Thyroid gland (tissue), 4 donors: Measurements from ENCODE around the gene MMAB. TPM values are rescaled to one million over a fixed set of nuclear protein-coding genes. Genes with fewer than 3 reads are reported as not detected.
"Not testable (repeated sequence)": the region's sequence is repeated elsewhere in the genome, so short reads cannot be mapped to it uniquely, and the experiment has no call there.

Experiments used
- DNase-seq, 2 donors: peaks; one replicate each; pipeline ENCODE4 v3.0.0-alpha.2; 2019
- H3K27ac ChIP-seq, 3 donors: fragments of 200-600 bp; sonication (generic); 1 replicate in 2 of 3; 2 replicates in 1 of 3; pipeline ENCODE4 v1.5.1; 2016 to 2019; ENCODE audit warnings: mild to moderate bottlenecking in 1 of 3, moderate library complexity in 1 of 3
- H3K27me3 ChIP-seq: fragments of 200-600 bp; sonication (generic); one replicate; pipeline ENCODE4 v1.5.1; 2019
- H3K36me3 ChIP-seq, 2 donors: fragments of 200-600 bp; sonication (generic); one replicate each; pipeline ENCODE4 v1.5.1; 2016 to 2019
- H3K4me1 ChIP-seq, 2 donors: fragments of 200-600 bp; sonication (generic); one replicate each; pipeline ENCODE4 v1.5.1; 2017 to 2019
- H3K4me3 ChIP-seq, 3 donors: fragments of 200-600 bp; sonication (generic); replicated peaks in 1 of 3; 1 replicate in 2 of 3; 2 replicates in 1 of 3; pipeline ENCODE4 v1.5.1; 2016; ENCODE audit warnings: mild to moderate bottlenecking in 1 of 3
- H3K9me3 ChIP-seq: fragments of 200-600 bp; sonication (generic); one replicate; pipeline ENCODE4 v1.5.1; 2017
- CTCF ChIP-seq, 6 experiments: fragments of 200-600 bp in 3 of 6; fragments of 450-650 bp in 3 of 6; sonication (generic) in 3 of 6; IDR thresholded peaks; one replicate each; pipeline ENCODE4 v1.5.1; 2016 to 2019; ENCODE audit warnings: antibody characterized with exemption in 6 of 6, mild to moderate bottlenecking in 2 of 6, inconsistent platforms in 1 of 6, moderate library complexity in 1 of 6
- POLR2A ChIP-seq, 2 donors: fragments of 450-650 bp; IDR thresholded peaks; one replicate each; pipeline ENCODE4 v1.6.1; 2017; ENCODE audit warnings: antibody characterized with exemption in 2 of 2, mild to moderate bottlenecking in 2 of 2, moderate library complexity in 1 of 2
- WGBS, 2 donors: methylation state at CpG; one replicate each; pipeline ENCODE4 v1.1.5; 2017; 5-methylcytosine and 5-hydroxymethylcytosine counted together
- intact Hi-C: fragments of 100-400 bp; cut with DNase I; formaldehyde crosslinking; loops from one replicate; pipeline ENCODE4 v1.15.1; 2023
- total RNA-seq, 4 donors: library from RNA; depleted of rRNA; stranded (reverse); fragments of >200 nt; gene quantifications; one replicate each; pipeline ENCODE4 v1.2.3, GENCODE V29; 2016

Gene MMAB
- total RNA-seq, 4 donors from 2014 or later, result 40.3 to 82.2 (median 69.7) TPM

- no peaks in the 10 kb centered on the region for H3K9me3 ChIP-seq
- no peaks in the 10 kb centered on the region for H3K4me1 ChIP-seq
- no peaks in the 10 kb centered on the region for H3K27me3 ChIP-seq
- intact Hi-C loops, result no loop called here
- TF ChIP-seq CTCF (IDR thresholded peaks at IDR 0.05) (no peak), POLR2A (IDR thresholded peaks at IDR 0.05) (no peak)
- no peak overlapping the region for H3K27ac ChIP-seq
- WGBS, 2 donors, result 89 to 90% methylated on average over 3 of the region's 3 CpGs
- no peak for DNase-seq
- no peak overlapping the region for H3K4me3 ChIP-seq
- no peaks in the 10 kb centered on the region for H3K36me3 ChIP-seq
Measured at GRCh38 chr12:109604132-109604585, 30.9 kb upstream of the MMAB start.

- H3K4me1 ChIP-seq, DNase-seq, intact Hi-C loops, H3K36me3 ChIP-seq, H3K9me3 ChIP-seq, H3K4me3 ChIP-seq, H3K27me3 ChIP-seq, H3K27ac ChIP-seq: not testable (repeated sequence)
- 91 to 96% methylated on average over 5 of the region's 5 CpGs for WGBS, 2 donors
Measured at GRCh38 chr12:109602132-109602531, 28.8 kb upstream of the MMAB start.

GRCh38 chr12:109601557-109601956 is 28.3 kb upstream of the MMAB start:
- 85 to 87% methylated on average over 8 of the region's 8 CpGs for WGBS, 2 donors
- intact Hi-C loops, result no loop called here
- H3K4me1 ChIP-seq, result peaks cover 3 to 9% of the 10 kb centered on the region in 2 donors
- no peak overlapping the region for H3K4me3 ChIP-seq
- DNase-seq, result no peak
- H3K36me3 ChIP-seq, result no peaks in the 10 kb centered on the region
- H3K9me3 ChIP-seq, result no peaks in the 10 kb centered on the region
- H3K27ac ChIP-seq, result no peak overlapping the region
- H3K27me3 ChIP-seq, result no peaks in the 10 kb centered on the region
- no peak for TF ChIP-seq POLR2A (IDR thresholded peaks at IDR 0.05)
- no peak for TF ChIP-seq CTCF (IDR thresholded peaks at IDR 0.05)

- TF ChIP-seq POLR2A (IDR thresholded peaks at IDR 0.05), result no peak
- TF ChIP-seq CTCF (IDR thresholded peaks at IDR 0.05), result no peak
- 90 to 91% methylated on average over 7 to 8 of the region's 8 CpGs for WGBS, 2 donors
- DNase-seq, result no peak
- Histone ChIP-seq H3K9me3 (no peaks in the 10 kb centered on the region), H3K4me1 (peaks cover 3 to 9% of the 10 kb centered on the region in 2 donors), H3K27ac (no peak overlapping the region), H3K27me3 (no peaks in the 10 kb centered on the region), H3K36me3 (no peaks in the 10 kb centered on the region), H3K4me3 (no peak overlapping the region)
- intact Hi-C loops, result no loop called here
Measured at GRCh38 chr12:109600995-109601394, 27.7 kb upstream of the MMAB start.

GRCh38 chr12:109600481-109600880 is 27.2 kb upstream of the MMAB start:
- intact Hi-C loops, result no loop called here
- no peak overlapping the region for H3K4me3 ChIP-seq

More at GRCh38 chr12:109600481-109600880, 27.2 kb upstream of the MMAB start:
- peaks cover 3 to 9% of the 10 kb centered on the region in 2 donors for H3K4me1 ChIP-seq
- H3K27ac ChIP-seq, result no peak overlapping the region
- H3K36me3 ChIP-seq, result no peaks in the 10 kb centered on the region
- no peak for TF ChIP-seq POLR2A (IDR thresholded peaks at IDR 0.05)
- no peak for TF ChIP-seq CTCF (IDR thresholded peaks at IDR 0.05)
- no peaks in the 10 kb centered on the region for H3K9me3 ChIP-seq
- no peak for DNase-seq
- H3K27me3 ChIP-seq, result no peaks in the 10 kb centered on the region
- WGBS, 2 donors, result 89 to 98% methylated on average over 2 of the region's 2 CpGs
